HCT116 (cell line): Measurements from ENCODE around the gene CARD8. TPM values are rescaled to one million over a fixed set of nuclear protein-coding genes. Genes with fewer than 3 reads are reported as not detected.

Experiments used
- ATAC-seq: fragments of 200-7000 bp; cut with Tn5 transposase; 2 replicates; pipeline ENCODE4 v1.9.1; 2020; ENCODE audit warnings: mild to moderate bottlenecking, moderate library complexity
- BruUV-seq: library from RNA; stranded (reverse); fragments of 400-500 nt; replicated peaks from 2 replicates; lab custom pipeline; 2021; lab: Mats Ljungman, UMichigan
- CTCF ChIA-PET: fragments of 300-600 bp; sonication (Branson Sonifier 250); formaldehyde crosslinking; loops from one replicate; lab custom pipeline; 2021; ENCODE audit warnings: antibody characterized with exemption; lab: Charles Lee
- POLR2A ChIA-PET: fragments of 300-600, 350-600 bp; sonication (Branson Sonifier 250); formaldehyde crosslinking; loops from one replicate; lab custom pipeline; 2021; ENCODE audit warnings: antibody characterized with exemption; lab: Charles Lee
- RAD21 ChIA-PET, 2 experiments: fragments of 300-600 bp; sonication (Branson Sonifier 250); formaldehyde crosslinking; loops; one replicate each; lab custom pipeline; 2023; ENCODE audit warnings: low total read pairs in 2 of 2; ENCODE audit not compliant: uncharacterized antibody in 2 of 2, unreplicated experiment in 2 of 2, low non-redundant PET in 1 of 2; lab: Charles Lee
- DNase-seq: peaks from one replicate; pipeline ENCODE4 v3.0.0-alpha.2; 2010; ENCODE audit warnings: low read depth, low spot score
- H2AFZ ChIP-seq: fragments of 200-600 bp; shearing (Covaris generic), sonication (generic); 2 replicates; pipeline ENCODE4 v1.6.1; 2017; ENCODE audit warnings: low read depth, mixed run types, mixed read lengths, antibody characterized with exemption, low read length; ENCODE audit not compliant: poor library complexity, severe bottlenecking
- H3K27ac ChIP-seq: 2 replicates; pipeline ENCODE4 v1.5.1; 2012; ENCODE audit warnings: low read depth, low read length
- H3K27me3 ChIP-seq: fragments of 200-600 bp; sonication (generic); 2 replicates; pipeline ENCODE4 v1.6.1; 2016; ENCODE audit warnings: mixed run types, low read length, mixed read lengths; ENCODE audit not compliant: insufficient read depth
- H3K36me3 ChIP-seq, 2 experiments: fragments of 200-500 bp in 1 of 2; fragments of 200-600 bp in 1 of 2; sonication (Bioruptor generic) in 1 of 2; sonication (generic) in 1 of 2; 2 replicates each; pipeline versions ENCODE4 v1.5.1 to v1.6.1; 2014 to 2016; ENCODE audit warnings: low read length in 2 of 2, inconsistent platforms in 1 of 2, mixed read lengths in 1 of 2, mixed run types in 1 of 2; ENCODE audit not compliant: insufficient read depth in 2 of 2, control insufficient read depth in 1 of 2
- H3K4me1 ChIP-seq, 2 experiments: fragments of 200-600 bp in 1 of 2; sonication (generic) in 1 of 2; 2 replicates each; pipeline versions ENCODE4 v1.5.1 to v1.6.1; 2012 to 2017; ENCODE audit warnings: low read length in 2 of 2, inconsistent platforms in 1 of 2, mild to moderate bottlenecking in 1 of 2, mixed read lengths in 1 of 2, mixed run types in 1 of 2, moderate library complexity in 1 of 2; ENCODE audit not compliant: insufficient read depth in 2 of 2, control insufficient read depth in 1 of 2
- H3K4me2 ChIP-seq: fragments of 200-600 bp; sonication (generic); 2 replicates; pipeline ENCODE4 v1.6.1; 2017; ENCODE audit warnings: mixed run types, low read length, mixed read lengths
- H3K4me3 ChIP-seq, 2 experiments: fragments of 200-600 bp in 1 of 2; sonication (generic) in 1 of 2; replicated peaks in 1 of 2; 2 replicates each; pipeline ENCODE4 v1.5.1; 2011 to 2016; ENCODE audit warnings: low read length in 2 of 2, control low read depth in 1 of 2, low read depth in 1 of 2, mild to moderate bottlenecking in 1 of 2, mixed read lengths in 1 of 2, mixed run types in 1 of 2
- H3K79me2 ChIP-seq: fragments of 200-600 bp; sonication (generic); 2 replicates; pipeline ENCODE4 v1.6.1; 2017; ENCODE audit warnings: mild to moderate bottlenecking, mixed run types, low read length, moderate library complexity, mixed read lengths; ENCODE audit not compliant: insufficient read depth
- H3K9ac ChIP-seq: fragments of 200-600 bp; sonication (generic); 2 replicates; pipeline ENCODE4 v1.6.1; 2016; ENCODE audit warnings: low read length, mixed read lengths
- H3K9me2 ChIP-seq: fragments of 200-600 bp; sonication (generic), shearing (Covaris generic); 2 replicates; pipeline ENCODE4 v1.6.1; 2017; ENCODE audit warnings: mixed run types, mild to moderate bottlenecking, moderate library complexity; ENCODE audit not compliant: insufficient read depth
- H3K9me3 ChIP-seq, 2 experiments: fragments of 200-500 bp in 1 of 2; fragments of 200-600 bp in 1 of 2; sonication (Bioruptor generic) in 1 of 2; sonication (generic) in 1 of 2; 2 replicates each; pipeline ENCODE4 v1.6.1; 2014 to 2017; ENCODE audit warnings: low read length in 2 of 2, mixed read lengths in 2 of 2, inconsistent platforms in 1 of 2, low read depth in 1 of 2, mild to moderate bottlenecking in 1 of 2, mixed run types in 1 of 2, moderate library complexity in 1 of 2; ENCODE audit not compliant: control insufficient read depth in 1 of 2, insufficient read depth in 1 of 2
- H4K20me1 ChIP-seq: fragments of 200-600 bp; sonication (generic), shearing (Covaris generic); 2 replicates; pipeline ENCODE4 v1.6.1; 2017; ENCODE audit warnings: mixed run types, mild to moderate bottlenecking, moderate library complexity; ENCODE audit not compliant: insufficient read depth
- ATF3 ChIP-seq: IDR thresholded peaks from 2 replicates; pipeline ENCODE4 v1.6.1; 2012
- CEBPB ChIP-seq: IDR thresholded peaks from 2 replicates; pipeline ENCODE4 v1.6.1; 2012; ENCODE audit warnings: low read depth
- CTCF ChIP-seq, 3 experiments: fragments of 200-600 bp in 1 of 3; sonication (generic) in 1 of 3; IDR thresholded peaks in 2 of 3; conservative IDR thresholded peaks in 1 of 3; 2 replicates each; pipeline ENCODE4 v1.5.1; 2012 to 2017; ENCODE audit warnings: low read depth in 2 of 3, low read length in 2 of 3, antibody characterized with exemption in 1 of 3, borderline replicate concordance in 1 of 3, control low read depth in 1 of 3, mild to moderate bottlenecking in 1 of 3, mixed read lengths in 1 of 3, mixed run types in 1 of 3, moderate library complexity in 1 of 3; ENCODE audit not compliant: insufficient read depth in 1 of 3
- EGR1 ChIP-seq: IDR thresholded peaks from 2 replicates; pipeline ENCODE4 v1.6.1; 2012; ENCODE audit warnings: low read depth
- ELF1 ChIP-seq: IDR thresholded peaks from 2 replicates; pipeline ENCODE4 v1.6.1; 2012; ENCODE audit warnings: low read depth, borderline replicate concordance
- EZH2 ChIP-seq: fragments of 200-600 bp; sonication (generic); IDR thresholded peaks from 2 replicates; pipeline ENCODE4 v1.6.1; 2017; ENCODE audit warnings: antibody characterized with exemption, mixed run types
- EZH2phosphoT487 ChIP-seq: fragments of 200-600 bp; IDR thresholded peaks from 2 replicates; pipeline ENCODE4 v1.6.1; 2018; ENCODE audit warnings: antibody characterized with exemption, borderline replicate concordance
- FOSL1 ChIP-seq: IDR thresholded peaks from 2 replicates; pipeline ENCODE4 v1.6.1; 2012; ENCODE audit warnings: low read depth
- JUND ChIP-seq: IDR thresholded peaks from 2 replicates; pipeline ENCODE4 v1.6.1; 2012
- MAX ChIP-seq: IDR thresholded peaks from 2 replicates; pipeline ENCODE4 v1.6.1; 2012
- POLR2A ChIP-seq: IDR thresholded peaks from 2 replicates; pipeline ENCODE4 v1.7.0; 2011; ENCODE audit warnings: borderline replicate concordance; ENCODE audit not compliant: insufficient read depth, insufficient read length; ENCODE audit errors: extremely low read depth
- POLR2AphosphoS5 ChIP-seq: IDR thresholded peaks from 2 replicates; pipeline ENCODE4 v1.6.1; 2011; ENCODE audit warnings: mild to moderate bottlenecking, low read depth, low read length, moderate library complexity
- RAD21 ChIP-seq: IDR thresholded peaks from 2 replicates; pipeline ENCODE4 v1.6.1; 2012; ENCODE audit warnings: low read depth, mild to moderate bottlenecking
- REST ChIP-seq: IDR thresholded peaks from 2 replicates; pipeline ENCODE4 v1.6.1; 2012; ENCODE audit warnings: low read depth
- SIN3A ChIP-seq: IDR thresholded peaks from 2 replicates; pipeline ENCODE4 v1.6.1; 2012; ENCODE audit warnings: low read depth
- SP1 ChIP-seq: IDR thresholded peaks from 2 replicates; pipeline ENCODE4 v1.6.1; 2012; ENCODE audit warnings: low read depth
- SRF ChIP-seq: IDR thresholded peaks from 2 replicates; pipeline ENCODE4 v1.6.1; 2012; ENCODE audit warnings: low read depth
- ZFX ChIP-seq: fragments of 450-650 bp; IDR thresholded peaks from 2 replicates; pipeline ENCODE4 v1.6.1; 2017
- ZNF274 ChIP-seq: fragments of 200-500 bp; sonication (Bioruptor generic); IDR thresholded peaks from 2 replicates; pipeline ENCODE4 v1.6.1; 2014; ENCODE audit warnings: mild to moderate bottlenecking, low read depth, low read length, inconsistent platforms
- intact Hi-C: fragments of 100-400 bp; cut with micrococcal nuclease; formaldehyde crosslinking; loops from 2 replicates; pipeline ENCODE4 v1.10.0; 2022
- total RNA-seq: library from RNA; stranded (reverse); gene quantifications from one replicate; pipeline ENCODE4 v1.2.1, GENCODE V29; 2021; ENCODE audit not compliant: unreplicated experiment

Gene CARD8
- total RNA-seq, 1 experiment from 2014 or later = 17.5 TPM

- TF ChIP-seq SIN3A (no peak), ELF1 (no peak), RAD21 (no peak), SP1 (no peak), ZNF274 (no peak), CEBPB (no peak), ATF3 (no peak), JUND (no peak)
Measured at GRCh38 chr19:48250290-48251025, 5.3 kb downstream of the CARD8 start (continued).

GRCh38 chr19:48249502-48250014 is 6.2 kb downstream of the CARD8 start:
- Histone ChIP-seq H3K9me2 (no peaks in the 10 kb centered on the region), H3K9ac (no peak overlapping the region), H3K4me2 (no peak overlapping the region), H3K9me3 (no peaks in the 10 kb centered on the region), H3K36me3 (peaks cover 0 to 3% of the 10 kb centered on the region in 2 experiments; a peak in 1 of 4 replicates), H3K27ac (no peak overlapping the region), H3K4me1 (no peaks in the 10 kb centered on the region), H4K20me1 (no peaks in the 10 kb centered on the region), H2AFZ (no peak overlapping the region), H3K79me2 (no peaks in the 10 kb centered on the region), H3K27me3 (no peaks in the 10 kb centered on the region), H3K4me3 (no peak overlapping the region)
- BruUV-seq = no TSS peak
- POLR2A ChIA-PET = no interaction called here
- RAD21 ChIA-PET = interaction anchor here in 1 of 2 experiments (0.6 kb wide), 1 partner anchor 46 kb away, joined by 3 read pairs; no protein-coding TSS in a partner anchor
- no peak for DNase-seq
- no peak for ATAC-seq
- intact Hi-C loops = no loop called here
- no peak for TF ChIP-seq EZH2phosphoT487
- TF ChIP-seq ZFX = no peak
- no peak for TF ChIP-seq ATF3
- no peak for TF ChIP-seq CEBPB
- TF ChIP-seq POLR2A = no peak
- TF ChIP-seq EZH2 = no peak
- no peak for TF ChIP-seq FOSL1
- TF ChIP-seq SRF = no peak
- no peak for TF ChIP-seq POLR2AphosphoS5
- no peak for TF ChIP-seq SP1
- no peak for TF ChIP-seq REST
- TF ChIP-seq EGR1 = no peak
- TF ChIP-seq JUND = no peak
- TF ChIP-seq ELF1 = no peak
- TF ChIP-seq CTCF (IDR thresholded peaks at IDR 0.05 in 2 of 3, conservative IDR thresholded peaks at IDR 0.05 in 1 of 3; ENCODE audit: borderline replicate concordance in 1 of 3, insufficient read depth in 1 of 3, low read depth in 2 of 3, low read length in 2 of 3) = no peak
- TF ChIP-seq RAD21 = no peak
- TF ChIP-seq MAX = no peak
- no peak for TF ChIP-seq ZNF274
- TF ChIP-seq, all 23 proteins: peak for 0
- CTCF ChIA-PET = no interaction called here
